Body of pancreas (tissue), 4 donors: ENCODE measurements around the gene KCNMB2.

Experiments
- POLR2A ChIP-seq, 3 donors: fragments of 450-650 bp; IDR thresholded peaks; one replicate each; pipeline ENCODE4 v1.6.1; 2016; ENCODE audit warnings: antibody characterized with exemption in 3 of 3, mild to moderate bottlenecking in 2 of 3
- TF ChIP-seq, protein P1 (sequence below), 7 experiments: fragments of 450-650 bp in 4 of 7; fragments of 200-600 bp in 3 of 7; sonication (generic) in 3 of 7; IDR thresholded peaks; one replicate each; pipeline ENCODE4 v1.5.1; 2016 to 2019; ENCODE audit warnings: antibody characterized with exemption in 7 of 7

DNA sequence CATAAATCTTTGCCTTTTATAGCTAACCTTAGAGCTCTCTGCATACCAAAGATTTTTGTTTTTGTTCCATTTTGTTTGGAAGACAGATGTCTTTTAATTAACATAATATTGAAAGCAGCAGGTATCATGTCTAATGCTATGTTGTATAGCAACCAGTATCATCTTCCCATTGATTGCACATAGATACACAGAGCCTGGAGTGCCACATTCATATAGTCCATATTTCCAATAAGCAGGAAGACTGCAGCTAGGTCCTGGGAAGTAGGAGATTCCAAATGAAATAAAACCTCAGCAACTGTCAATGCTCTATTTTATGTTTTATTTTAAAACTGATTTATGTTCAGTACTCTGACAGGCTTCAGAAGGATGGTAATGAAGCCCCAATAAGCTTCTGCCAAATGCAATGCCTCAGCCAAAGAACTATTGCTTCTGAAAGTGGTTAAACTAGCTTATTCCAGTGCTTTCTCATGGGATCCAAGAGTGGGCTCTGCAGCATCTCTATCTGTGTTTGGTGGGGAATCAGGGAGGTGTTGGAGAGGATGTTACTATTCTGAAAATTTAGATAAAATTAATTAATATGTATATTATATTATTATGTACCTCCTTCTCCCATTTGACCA lies 6.5 kb upstream of the KCNMB2 start:
- TF ChIP-seq, protein P1, sequence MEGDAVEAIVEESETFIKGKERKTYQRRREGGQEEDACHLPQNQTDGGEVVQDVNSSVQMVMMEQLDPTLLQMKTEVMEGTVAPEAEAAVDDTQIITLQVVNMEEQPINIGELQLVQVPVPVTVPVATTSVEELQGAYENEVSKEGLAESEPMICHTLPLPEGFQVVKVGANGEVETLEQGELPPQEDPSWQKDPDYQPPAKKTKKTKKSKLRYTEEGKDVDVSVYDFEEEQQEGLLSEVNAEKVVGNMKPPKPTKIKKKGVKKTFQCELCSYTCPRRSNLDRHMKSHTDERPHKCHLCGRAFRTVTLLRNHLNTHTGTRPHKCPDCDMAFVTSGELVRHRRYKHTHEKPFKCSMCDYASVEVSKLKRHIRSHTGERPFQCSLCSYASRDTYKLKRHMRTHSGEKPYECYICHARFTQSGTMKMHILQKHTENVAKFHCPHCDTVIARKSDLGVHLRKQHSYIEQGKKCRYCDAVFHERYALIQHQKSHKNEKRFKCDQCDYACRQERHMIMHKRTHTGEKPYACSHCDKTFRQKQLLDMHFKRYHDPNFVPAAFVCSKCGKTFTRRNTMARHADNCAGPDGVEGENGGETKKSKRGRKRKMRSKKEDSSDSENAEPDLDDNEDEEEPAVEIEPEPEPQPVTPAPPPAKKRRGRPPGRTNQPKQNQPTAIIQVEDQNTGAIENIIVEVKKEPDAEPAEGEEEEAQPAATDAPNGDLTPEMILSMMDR (IDR thresholded peaks at IDR 0.05): no peak
- no peak for TF ChIP-seq POLR2A (IDR thresholded peaks at IDR 0.05)
